H1 (cell line): Measurements from ENCODE around the gene MRPS30. TPM values are rescaled to one million over a fixed set of nuclear protein-coding genes. Genes with fewer than 3 reads are reported as not detected.
A peak's percentile ranks its signal among the peaks of the same experiment; 100 is the strongest.

Experiments used
- ASH2L ChIP-seq: fragments of 200-600, 300-600 bp; sonication (generic); IDR thresholded peaks from one replicate; pipeline ENCODE4 v1.7.1; 2017; ENCODE audit warnings: low read length
- ATF2 ChIP-seq: IDR thresholded peaks from 2 replicates; pipeline ENCODE4 v1.6.1; 2012; ENCODE audit warnings: low read length, inconsistent platforms
- CBX5 ChIP-seq: fragments of 300-800, 300-1000 bp; sonication (generic); IDR thresholded peaks from 2 replicates; pipeline ENCODE4 v1.7.1; 2016; ENCODE audit warnings: antibody characterized with exemption, low read length, low read depth
- CHD2 ChIP-seq: IDR thresholded peaks from 2 replicates; pipeline ENCODE4 v1.6.1; 2012; ENCODE audit warnings: low read length, improper control_type of control experiment
- CREB1 ChIP-seq: IDR thresholded peaks from 2 replicates; pipeline ENCODE4 v1.6.1; 2012; ENCODE audit warnings: inconsistent platforms
- CTBP2 ChIP-seq: IDR thresholded peaks from 2 replicates; pipeline ENCODE4 v1.7.0; 2011; ENCODE audit warnings: borderline replicate concordance, mild to moderate bottlenecking, moderate library complexity, mixed read lengths, low read length; ENCODE audit not compliant: insufficient read depth, insufficient read length
- E2F6 ChIP-seq: IDR thresholded peaks from 2 replicates; pipeline ENCODE4 v1.6.1; 2012; ENCODE audit warnings: inconsistent platforms
- EGR1 ChIP-seq: IDR thresholded peaks from 2 replicates; pipeline ENCODE4 v1.6.1; 2011; ENCODE audit warnings: low read depth, low read length, borderline replicate concordance
- EZH2 ChIP-seq: fragments of 200-600 bp; sonication (generic); IDR thresholded peaks from 2 replicates; pipeline ENCODE4 v1.7.1; 2012; ENCODE audit warnings: low read depth, mild to moderate bottlenecking, moderate library complexity, low read length, inconsistent platforms; ENCODE audit not compliant: severe bottlenecking
- GABPA ChIP-seq: IDR thresholded peaks from 2 replicates; pipeline ENCODE4 v1.6.1; 2011; ENCODE audit warnings: mild to moderate bottlenecking, low read length, moderate library complexity, borderline replicate concordance; ENCODE audit not compliant: insufficient read depth
- HDAC6 ChIP-seq: IDR thresholded peaks from one replicate; pipeline ENCODE4 v1.7.1; 2012; ENCODE audit warnings: low read depth, mild to moderate bottlenecking, inconsistent platforms, low read length, moderate library complexity
- KDM5A ChIP-seq: fragments of 200-600 bp; IDR thresholded peaks from 2 replicates; pipeline ENCODE4 v1.7.1; 2012; ENCODE audit warnings: mild to moderate bottlenecking, low read length, inconsistent platforms, mixed read lengths
- MAFK ChIP-seq: IDR thresholded peaks from 2 replicates; pipeline ENCODE4 v1.6.1; 2012; ENCODE audit warnings: low read depth, mild to moderate bottlenecking, improper control_type of control experiment, low read length
- PHF8 ChIP-seq: fragments of 200-600 bp; sonication (generic); conservative IDR thresholded peaks from 2 replicates; pipeline ENCODE4 v1.7.1; 2012; ENCODE audit warnings: low read depth, mild to moderate bottlenecking, inconsistent platforms, low read length, moderate library complexity
- POLR2A ChIP-seq, 2 experiments: IDR thresholded peaks; 1 replicate in 1 of 2; 2 replicates in 1 of 2; pipeline ENCODE4 v1.6.1; 2011; ENCODE audit warnings: low read depth in 2 of 2, low read length in 2 of 2, mild to moderate bottlenecking in 2 of 2; ENCODE audit errors: control extremely low read depth in 1 of 2
- RAD21 ChIP-seq, 2 experiments: IDR thresholded peaks in 1 of 2; conservative IDR thresholded peaks in 1 of 2; 2 replicates each; pipeline ENCODE4 v1.6.1; 2011; ENCODE audit warnings: low read depth in 2 of 2, low read length in 2 of 2, improper control_type of control experiment in 1 of 2, inconsistent platforms in 1 of 2, mild to moderate bottlenecking in 1 of 2, moderate library complexity in 1 of 2
- SIN3A ChIP-seq, 2 experiments: IDR thresholded peaks in 1 of 2; conservative IDR thresholded peaks in 1 of 2; 2 replicates each; pipeline ENCODE4 v1.6.1; 2011 to 2012; ENCODE audit warnings: low read length in 2 of 2, improper control_type of control experiment in 1 of 2, low read depth in 1 of 2, mild to moderate bottlenecking in 1 of 2
- SIRT6 ChIP-seq: IDR thresholded peaks from one replicate; pipeline ENCODE4 v1.7.1; 2012; ENCODE audit warnings: low read length, inconsistent platforms
- SP1 ChIP-seq: IDR thresholded peaks from 2 replicates; pipeline ENCODE4 v1.6.1; 2011; ENCODE audit warnings: low read depth, low read length
- SP2 ChIP-seq: IDR thresholded peaks from 2 replicates; pipeline ENCODE4 v1.6.1; 2012; ENCODE audit warnings: mild to moderate bottlenecking, low read length, inconsistent platforms
- SUZ12 ChIP-seq: fragments of 200-600 bp; sonication (generic); IDR thresholded peaks from 2 replicates; pipeline ENCODE4 v1.6.1; 2012; ENCODE audit warnings: mild to moderate bottlenecking, inconsistent platforms, low read length, moderate library complexity, mixed read lengths
- YY1 ChIP-seq: IDR thresholded peaks from 2 replicates; pipeline ENCODE4 v1.6.1; 2011; ENCODE audit warnings: low read depth, mild to moderate bottlenecking, low read length
- polyA plus RNA-seq, 7 experiments: library from polyadenylated mRNA; depleted of rRNA in 3 of 7; stranded (reverse) in 5 of 7; unstranded in 2 of 7; fragments of >200 nt in 5 of 7; fragments of 200-250 nt in 2 of 7; gene quantifications; 1 replicate in 5 of 7; 2 replicates in 1 of 7; 4 replicates in 1 of 7; pipeline versions ENCODE4 v1.2.1 to v1.2.3, GENCODE V29; 2011 to 2013; ENCODE audit warnings: missing spikeins in 2 of 7, mixed read lengths in 2 of 7
- total RNA-seq: library from RNA; stranded (reverse); fragmentation: NEBNext Ultra II Directional; extraction: Animal tissue kit (Norgen Biotek cat#: 25700); gene quantifications from 2 replicates; pipeline ENCODE4 v1.2.1, GENCODE V29; 2021

MRPS30 gene
- total and polyA plus RNA-seq, 2 of the 8 experiments (the other 6 are each of a cell fraction or from before 2014, with no cell fraction given) = 61.9 to 85.2 TPM

DNA sequence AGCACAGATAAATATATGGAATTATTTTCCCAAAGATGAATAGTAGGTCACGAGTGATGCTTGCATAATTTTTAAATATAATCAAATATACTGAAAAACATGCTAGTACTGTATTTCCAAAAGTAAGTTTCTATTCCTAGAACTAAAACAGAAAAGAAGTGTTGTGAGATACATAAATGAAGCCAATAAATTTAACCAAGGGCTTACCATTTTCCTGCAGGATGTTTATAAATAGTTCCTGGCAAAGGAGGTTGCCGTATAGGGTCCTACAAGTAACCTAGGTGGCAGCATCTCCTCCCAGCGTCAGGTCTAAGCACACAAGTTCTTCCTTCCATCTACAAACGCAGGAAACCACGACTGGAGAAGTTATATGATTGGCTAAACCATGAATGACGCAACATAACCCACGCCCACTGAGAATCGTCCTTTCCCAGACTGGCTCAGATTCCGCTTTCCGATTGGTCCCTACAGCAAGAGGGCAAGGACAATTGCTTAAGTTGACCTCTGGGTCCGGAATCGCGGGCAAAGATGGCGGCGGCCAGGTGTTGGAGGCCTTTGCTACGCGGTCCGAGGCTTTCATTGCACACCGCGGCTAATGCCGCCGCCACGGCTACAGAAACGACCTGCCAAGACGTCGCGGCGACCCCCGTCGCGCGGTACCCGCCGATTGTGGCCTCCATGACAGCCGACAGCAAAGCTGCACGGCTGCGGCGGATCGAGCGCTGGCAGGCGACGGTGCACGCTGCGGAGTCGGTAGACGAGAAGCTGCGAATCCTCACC is at the start of gene MRPS30 (continued):
- TF ChIP-seq SIRT6 (no peak), YY1 (peak; percentile 98), SP1 (peak; percentile 90), RAD21 (IDR thresholded peaks at IDR 0.05 in 1 of 2, conservative IDR thresholded peaks at IDR 0.05 in 1 of 2; ENCODE audit: low read depth in 2 of 2, low read length in 2 of 2) (peak; percentile 19 to 25; a peak in 2 of 4 replicates), SUZ12 (no peak), CTBP2 (no peak), PHF8 (peak; percentile 99), SIN3A (conservative IDR thresholded peaks at IDR 0.05 in 1 of 2, IDR thresholded peaks at IDR 0.05 in 1 of 2; ENCODE audit: low read depth in 1 of 2, low read length in 2 of 2) (peak; percentile 50 to 74; a peak in 1 of 4 replicates), CBX5 (no peak), ATF2 (no peak), POLR2A (IDR thresholded peaks at IDR 0.05; ENCODE audit: control extremely low read depth in 1 of 2, low read depth in 2 of 2, low read length in 2 of 2) (peak; percentile 94 to 96), EZH2 (no peak), CREB1 (peak; percentile 65; the same call in 1 of the 2 replicates), E2F6 (no peak; the same call in 1 of the 2 replicates), EGR1 (no peak), CHD2 (peak; percentile 20; the same call in 1 of the 2 replicates), SP2 (no peak), ASH2L (peak; percentile 99), MAFK (no peak), HDAC6 (no peak), GABPA (no peak), KDM5A (peak; percentile 85)
